IMR-90 (cell line): ENCODE measurements around the gene CNPY3.

Experiments
- BHLHE40 ChIP-seq: fragments of 150-350 bp; IDR thresholded peaks from 2 replicates; pipeline ENCODE4 v1.6.1; 2016; ENCODE audit warnings: mild to moderate bottlenecking, low read depth, low read length
- CEBPB ChIP-seq: IDR thresholded peaks from 2 replicates; pipeline ENCODE4 v1.6.1; 2012; ENCODE audit warnings: low read depth, low read length, improper control_type of control experiment
- CTCF ChIP-seq: conservative IDR thresholded peaks from 2 replicates; pipeline ENCODE4 v1.5.1; 2012; ENCODE audit warnings: mild to moderate bottlenecking, low read depth, low read length, improper control_type of control experiment
- FOS ChIP-seq: fragments of 150-350 bp; IDR thresholded peaks from 2 replicates; pipeline ENCODE4 v1.6.1; 2016; ENCODE audit warnings: low read depth, low read length
- POLR2A ChIP-seq: IDR thresholded peaks from 2 replicates; pipeline ENCODE4 v1.6.1; 2012; ENCODE audit warnings: mild to moderate bottlenecking, low read depth, low read length
- RAD21 ChIP-seq: IDR thresholded peaks from 2 replicates; pipeline ENCODE4 v1.6.1; 2012; ENCODE audit warnings: low read length, improper control_type of control experiment
- RCOR1 ChIP-seq: IDR thresholded peaks from 2 replicates; pipeline ENCODE4 v1.6.1; 2012; ENCODE audit warnings: mild to moderate bottlenecking, low read length, improper control_type of control experiment; ENCODE audit not compliant: insufficient replicate concordance
- USF2 ChIP-seq: fragments of 150-350 bp; IDR thresholded peaks from 2 replicates; pipeline ENCODE4 v1.6.1; 2017; ENCODE audit warnings: mild to moderate bottlenecking, antibody characterized with exemption, low read length, low read depth

DNA sequence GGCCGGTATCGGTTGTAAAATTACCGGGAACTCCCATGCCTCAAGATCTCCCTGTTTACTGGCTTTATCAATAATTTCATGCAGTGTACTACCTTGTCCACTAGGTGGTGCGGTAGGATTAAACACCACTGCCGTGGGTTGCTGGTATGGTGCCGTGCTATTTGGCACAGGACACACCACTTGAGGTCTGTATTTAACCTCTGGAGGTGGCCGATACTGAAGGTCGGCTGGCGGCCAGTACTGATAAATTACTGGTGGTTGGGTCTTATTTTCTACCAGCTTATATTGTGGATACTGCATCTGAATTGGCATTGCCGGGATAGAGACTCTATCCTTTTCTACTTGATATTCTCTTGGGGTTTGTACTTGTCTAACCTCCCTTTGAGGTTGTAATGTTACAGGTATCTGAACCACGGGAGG, 27.7 kb upstream of the CNPY3 start:
- TF ChIP-seq CTCF (peak; percentile 84), USF2 (no peak), RAD21 (peak; percentile 94), BHLHE40 (no peak), CEBPB (no peak), POLR2A (no peak), RCOR1 (no peak), FOS (no peak)
